HCT116 (cell line): ENCODE data around the gene DEXI. TPM values are rescaled to one million over a fixed set of nuclear protein-coding genes. Genes with fewer than 3 reads are reported as not detected.

ENCODE experiments used
- ATAC-seq: fragments of 200-7000 bp; cut with Tn5 transposase; 2 replicates; pipeline ENCODE4 v1.9.1; 2020; ENCODE audit warnings: mild to moderate bottlenecking, moderate library complexity
- BruUV-seq: library from RNA; stranded (reverse); fragments of 400-500 nt; replicated peaks from 2 replicates; lab custom pipeline; 2021; lab: Mats Ljungman, UMichigan
- CTCF ChIA-PET: fragments of 300-600 bp; sonication (Branson Sonifier 250); formaldehyde crosslinking; loops from one replicate; lab custom pipeline; 2021; ENCODE audit warnings: antibody characterized with exemption; lab: Charles Lee
- POLR2A ChIA-PET: fragments of 300-600, 350-600 bp; sonication (Branson Sonifier 250); formaldehyde crosslinking; loops from one replicate; lab custom pipeline; 2021; ENCODE audit warnings: antibody characterized with exemption; lab: Charles Lee
- RAD21 ChIA-PET, 2 experiments: fragments of 300-600 bp; sonication (Branson Sonifier 250); formaldehyde crosslinking; loops; one replicate each; lab custom pipeline; 2023; ENCODE audit warnings: low total read pairs in 2 of 2; ENCODE audit not compliant: uncharacterized antibody in 2 of 2, unreplicated experiment in 2 of 2, low non-redundant PET in 1 of 2; lab: Charles Lee
- DNase-seq: peaks from one replicate; pipeline ENCODE4 v3.0.0-alpha.2; 2010; ENCODE audit warnings: low read depth, low spot score
- H2AFZ ChIP-seq: fragments of 200-600 bp; shearing (Covaris generic), sonication (generic); 2 replicates; pipeline ENCODE4 v1.6.1; 2017; ENCODE audit warnings: low read depth, mixed run types, mixed read lengths, antibody characterized with exemption, low read length; ENCODE audit not compliant: poor library complexity, severe bottlenecking
- H3K27ac ChIP-seq: 2 replicates; pipeline ENCODE4 v1.5.1; 2012; ENCODE audit warnings: low read depth, low read length
- H3K27me3 ChIP-seq: fragments of 200-600 bp; sonication (generic); 2 replicates; pipeline ENCODE4 v1.6.1; 2016; ENCODE audit warnings: mixed run types, low read length, mixed read lengths; ENCODE audit not compliant: insufficient read depth
- H3K36me3 ChIP-seq, 2 experiments: fragments of 200-500 bp in 1 of 2; fragments of 200-600 bp in 1 of 2; sonication (Bioruptor generic) in 1 of 2; sonication (generic) in 1 of 2; 2 replicates each; pipeline versions ENCODE4 v1.5.1 to v1.6.1; 2014 to 2016; ENCODE audit warnings: low read length in 2 of 2, inconsistent platforms in 1 of 2, mixed read lengths in 1 of 2, mixed run types in 1 of 2; ENCODE audit not compliant: insufficient read depth in 2 of 2, control insufficient read depth in 1 of 2
- H3K4me1 ChIP-seq, 2 experiments: fragments of 200-600 bp in 1 of 2; sonication (generic) in 1 of 2; 2 replicates each; pipeline versions ENCODE4 v1.5.1 to v1.6.1; 2012 to 2017; ENCODE audit warnings: low read length in 2 of 2, inconsistent platforms in 1 of 2, mild to moderate bottlenecking in 1 of 2, mixed read lengths in 1 of 2, mixed run types in 1 of 2, moderate library complexity in 1 of 2; ENCODE audit not compliant: insufficient read depth in 2 of 2, control insufficient read depth in 1 of 2
- H3K4me2 ChIP-seq: fragments of 200-600 bp; sonication (generic); 2 replicates; pipeline ENCODE4 v1.6.1; 2017; ENCODE audit warnings: mixed run types, low read length, mixed read lengths
- H3K4me3 ChIP-seq, 2 experiments: fragments of 200-600 bp in 1 of 2; sonication (generic) in 1 of 2; replicated peaks in 1 of 2; 2 replicates each; pipeline ENCODE4 v1.5.1; 2011 to 2016; ENCODE audit warnings: low read length in 2 of 2, control low read depth in 1 of 2, low read depth in 1 of 2, mild to moderate bottlenecking in 1 of 2, mixed read lengths in 1 of 2, mixed run types in 1 of 2
- H3K79me2 ChIP-seq: fragments of 200-600 bp; sonication (generic); 2 replicates; pipeline ENCODE4 v1.6.1; 2017; ENCODE audit warnings: mild to moderate bottlenecking, mixed run types, low read length, moderate library complexity, mixed read lengths; ENCODE audit not compliant: insufficient read depth
- H3K9ac ChIP-seq: fragments of 200-600 bp; sonication (generic); 2 replicates; pipeline ENCODE4 v1.6.1; 2016; ENCODE audit warnings: low read length, mixed read lengths
- H3K9me2 ChIP-seq: fragments of 200-600 bp; sonication (generic), shearing (Covaris generic); 2 replicates; pipeline ENCODE4 v1.6.1; 2017; ENCODE audit warnings: mixed run types, mild to moderate bottlenecking, moderate library complexity; ENCODE audit not compliant: insufficient read depth
- H3K9me3 ChIP-seq, 2 experiments: fragments of 200-500 bp in 1 of 2; fragments of 200-600 bp in 1 of 2; sonication (Bioruptor generic) in 1 of 2; sonication (generic) in 1 of 2; 2 replicates each; pipeline ENCODE4 v1.6.1; 2014 to 2017; ENCODE audit warnings: low read length in 2 of 2, mixed read lengths in 2 of 2, inconsistent platforms in 1 of 2, low read depth in 1 of 2, mild to moderate bottlenecking in 1 of 2, mixed run types in 1 of 2, moderate library complexity in 1 of 2; ENCODE audit not compliant: control insufficient read depth in 1 of 2, insufficient read depth in 1 of 2
- H4K20me1 ChIP-seq: fragments of 200-600 bp; sonication (generic), shearing (Covaris generic); 2 replicates; pipeline ENCODE4 v1.6.1; 2017; ENCODE audit warnings: mixed run types, mild to moderate bottlenecking, moderate library complexity; ENCODE audit not compliant: insufficient read depth
- ATF3 ChIP-seq: IDR thresholded peaks from 2 replicates; pipeline ENCODE4 v1.6.1; 2012
- CEBPB ChIP-seq: IDR thresholded peaks from 2 replicates; pipeline ENCODE4 v1.6.1; 2012; ENCODE audit warnings: low read depth
- EGR1 ChIP-seq: IDR thresholded peaks from 2 replicates; pipeline ENCODE4 v1.6.1; 2012; ENCODE audit warnings: low read depth
- ELF1 ChIP-seq: IDR thresholded peaks from 2 replicates; pipeline ENCODE4 v1.6.1; 2012; ENCODE audit warnings: low read depth, borderline replicate concordance
- EZH2 ChIP-seq: fragments of 200-600 bp; sonication (generic); IDR thresholded peaks from 2 replicates; pipeline ENCODE4 v1.6.1; 2017; ENCODE audit warnings: antibody characterized with exemption, mixed run types
- FOSL1 ChIP-seq: IDR thresholded peaks from 2 replicates; pipeline ENCODE4 v1.6.1; 2012; ENCODE audit warnings: low read depth
- JUND ChIP-seq: IDR thresholded peaks from 2 replicates; pipeline ENCODE4 v1.6.1; 2012
- POLR2AphosphoS5 ChIP-seq: IDR thresholded peaks from 2 replicates; pipeline ENCODE4 v1.6.1; 2011; ENCODE audit warnings: mild to moderate bottlenecking, low read depth, low read length, moderate library complexity
- SP1 ChIP-seq: IDR thresholded peaks from 2 replicates; pipeline ENCODE4 v1.6.1; 2012; ENCODE audit warnings: low read depth
- SRF ChIP-seq: IDR thresholded peaks from 2 replicates; pipeline ENCODE4 v1.6.1; 2012; ENCODE audit warnings: low read depth
- YY1 ChIP-seq: IDR thresholded peaks from 2 replicates; pipeline ENCODE4 v1.6.1; 2011; ENCODE audit warnings: low read length, low read depth, moderate library complexity, mild to moderate bottlenecking; ENCODE audit not compliant: insufficient replicate concordance; ENCODE audit errors: extremely low read depth
- intact Hi-C: fragments of 100-400 bp; cut with micrococcal nuclease; formaldehyde crosslinking; loops from 2 replicates; pipeline ENCODE4 v1.10.0; 2022
- total RNA-seq: library from RNA; stranded (reverse); gene quantifications from one replicate; pipeline ENCODE4 v1.2.1, GENCODE V29; 2021; ENCODE audit not compliant: unreplicated experiment
- TF ChIP-seq, protein P1 (sequence below): IDR thresholded peaks from 2 replicates; pipeline ENCODE4 v1.6.1; 2012
- TF ChIP-seq, protein P2 (sequence below), 3 experiments: fragments of 200-600 bp in 1 of 3; sonication (generic) in 1 of 3; IDR thresholded peaks in 2 of 3; conservative IDR thresholded peaks in 1 of 3; 2 replicates each; pipeline ENCODE4 v1.5.1; 2012 to 2017; ENCODE audit warnings: low read depth in 2 of 3, low read length in 2 of 3, antibody characterized with exemption in 1 of 3, borderline replicate concordance in 1 of 3, control low read depth in 1 of 3, mild to moderate bottlenecking in 1 of 3, mixed read lengths in 1 of 3, mixed run types in 1 of 3, moderate library complexity in 1 of 3; ENCODE audit not compliant: insufficient read depth in 1 of 3
- TF ChIP-seq, protein P3 (sequence below): IDR thresholded peaks from 2 replicates; pipeline ENCODE4 v1.6.1; 2012; ENCODE audit warnings: low read depth

The DEXI gene
- total RNA-seq, 1 experiment from 2014 or later = 37.8 TPM

DNA sequence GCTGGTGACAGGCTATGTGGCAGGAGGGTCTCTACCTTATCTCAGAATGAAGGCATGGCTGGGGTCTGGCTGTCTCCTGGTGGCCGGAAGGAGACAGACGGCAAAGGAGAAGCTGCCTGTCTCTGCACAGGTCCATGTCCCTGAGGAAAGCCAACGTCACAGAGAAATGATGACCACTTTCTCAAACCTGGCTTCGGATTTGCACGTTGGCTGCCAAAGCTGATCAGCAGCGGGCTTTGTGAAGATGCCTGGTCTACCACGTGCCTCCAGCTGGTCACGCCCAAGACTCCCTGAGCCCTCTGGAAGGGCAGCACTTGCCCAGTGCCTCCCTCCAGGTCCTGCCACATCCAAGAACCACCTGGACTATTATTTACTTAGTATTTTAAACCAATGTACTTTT lies 8.4 kb downstream of the DEXI start:
- H3K27ac ChIP-seq = no peak overlapping the region
- DNase-seq (no peak), ATAC-seq (no peak)
- H3K79me2 ChIP-seq = peaks cover 67% of the 10 kb centered on the region
- TF ChIP-seq YY1 (no peak), POLR2AphosphoS5 (no peak), JUND (no peak), CEBPB (no peak), EZH2 (no peak), ATF3 (no peak), SP1 (no peak), SRF (no peak), ELF1 (no peak), EGR1 (no peak), FOSL1 (no peak)
- no TSS peak for BruUV-seq
- RAD21 ChIA-PET = no interaction called here
- H3K4me1 ChIP-seq = no peaks in the 10 kb centered on the region
- H3K27me3 ChIP-seq = no peaks in the 10 kb centered on the region
- H2AFZ ChIP-seq = no peak overlapping the region
- H4K20me1 ChIP-seq = 0 out of 2 replicates have a peak, but pooled peaks cover 7% of the 10 kb centered on the region
- H3K9ac ChIP-seq = no peak overlapping the region
- H3K36me3 ChIP-seq = peaks cover 10 to 32% of the 10 kb centered on the region in 2 experiments; a peak in 3 of 4 replicates
- no peak overlapping the region for H3K4me2 ChIP-seq
- H3K9me3 ChIP-seq = no peaks in the 10 kb centered on the region
- CTCF ChIA-PET = no interaction called here
- POLR2A ChIA-PET = no interaction called here
- H3K9me2 ChIP-seq = no peaks in the 10 kb centered on the region
- intact Hi-C loops = no loop called here
- H3K4me3 ChIP-seq = no peak overlapping the region

- CTCF ChIA-PET = interaction anchor here (1.3 kb wide), 1 partner anchor 14 kb away, joined by 5 read pairs; no protein-coding TSS in a partner anchor
- intact Hi-C loops = no loop called here
- POLR2A ChIA-PET = interaction anchor here (1.1 kb wide), 1 partner anchor 9 kb away, joined by 3 read pairs; the partner anchor contains the start of gene DEXI
- H3K4me1 ChIP-seq = no peaks in the 10 kb centered on the region
- no peak overlapping the region for H3K4me2 ChIP-seq
- peaks cover 59% of the 10 kb centered on the region for H3K79me2 ChIP-seq
- RAD21 ChIA-PET = no interaction called here
- no peaks in the 10 kb centered on the region for H3K27me3 ChIP-seq
- H3K9me3 ChIP-seq = no peaks in the 10 kb centered on the region
- no peak overlapping the region for H3K27ac ChIP-seq
- peaks cover 5 to 25% of the 10 kb centered on the region in 2 experiments; a peak in 3 of 4 replicates for H3K36me3 ChIP-seq
- 0 out of 2 replicates have a peak, but pooled peaks cover 7% of the 10 kb centered on the region for H4K20me1 ChIP-seq
- ATAC-seq (no peak), DNase-seq (no peak)
- BruUV-seq = no TSS peak
- no peaks in the 10 kb centered on the region for H3K9me2 ChIP-seq
- H2AFZ ChIP-seq = no peak overlapping the region
- H3K9ac ChIP-seq = no peak overlapping the region
- H3K4me3 ChIP-seq = no peak overlapping the region
- no peak for TF ChIP-seq FOSL1
- TF ChIP-seq, protein P1, sequence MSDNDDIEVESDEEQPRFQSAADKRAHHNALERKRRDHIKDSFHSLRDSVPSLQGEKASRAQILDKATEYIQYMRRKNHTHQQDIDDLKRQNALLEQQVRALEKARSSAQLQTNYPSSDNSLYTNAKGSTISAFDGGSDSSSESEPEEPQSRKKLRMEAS = no peak
- no peak for TF ChIP-seq YY1
- no peak for TF ChIP-seq JUND
- TF ChIP-seq SRF = no peak
- TF ChIP-seq, protein P2, sequence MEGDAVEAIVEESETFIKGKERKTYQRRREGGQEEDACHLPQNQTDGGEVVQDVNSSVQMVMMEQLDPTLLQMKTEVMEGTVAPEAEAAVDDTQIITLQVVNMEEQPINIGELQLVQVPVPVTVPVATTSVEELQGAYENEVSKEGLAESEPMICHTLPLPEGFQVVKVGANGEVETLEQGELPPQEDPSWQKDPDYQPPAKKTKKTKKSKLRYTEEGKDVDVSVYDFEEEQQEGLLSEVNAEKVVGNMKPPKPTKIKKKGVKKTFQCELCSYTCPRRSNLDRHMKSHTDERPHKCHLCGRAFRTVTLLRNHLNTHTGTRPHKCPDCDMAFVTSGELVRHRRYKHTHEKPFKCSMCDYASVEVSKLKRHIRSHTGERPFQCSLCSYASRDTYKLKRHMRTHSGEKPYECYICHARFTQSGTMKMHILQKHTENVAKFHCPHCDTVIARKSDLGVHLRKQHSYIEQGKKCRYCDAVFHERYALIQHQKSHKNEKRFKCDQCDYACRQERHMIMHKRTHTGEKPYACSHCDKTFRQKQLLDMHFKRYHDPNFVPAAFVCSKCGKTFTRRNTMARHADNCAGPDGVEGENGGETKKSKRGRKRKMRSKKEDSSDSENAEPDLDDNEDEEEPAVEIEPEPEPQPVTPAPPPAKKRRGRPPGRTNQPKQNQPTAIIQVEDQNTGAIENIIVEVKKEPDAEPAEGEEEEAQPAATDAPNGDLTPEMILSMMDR (IDR thresholded peaks at IDR 0.05 in 2 of 3, conservative IDR thresholded peaks at IDR 0.05 in 1 of 3; ENCODE audit: borderline replicate concordance in 1 of 3, insufficient read depth in 1 of 3, low read depth in 2 of 3, low read length in 2 of 3) = no peak
- TF ChIP-seq CEBPB = no peak
- TF ChIP-seq, protein P3, sequence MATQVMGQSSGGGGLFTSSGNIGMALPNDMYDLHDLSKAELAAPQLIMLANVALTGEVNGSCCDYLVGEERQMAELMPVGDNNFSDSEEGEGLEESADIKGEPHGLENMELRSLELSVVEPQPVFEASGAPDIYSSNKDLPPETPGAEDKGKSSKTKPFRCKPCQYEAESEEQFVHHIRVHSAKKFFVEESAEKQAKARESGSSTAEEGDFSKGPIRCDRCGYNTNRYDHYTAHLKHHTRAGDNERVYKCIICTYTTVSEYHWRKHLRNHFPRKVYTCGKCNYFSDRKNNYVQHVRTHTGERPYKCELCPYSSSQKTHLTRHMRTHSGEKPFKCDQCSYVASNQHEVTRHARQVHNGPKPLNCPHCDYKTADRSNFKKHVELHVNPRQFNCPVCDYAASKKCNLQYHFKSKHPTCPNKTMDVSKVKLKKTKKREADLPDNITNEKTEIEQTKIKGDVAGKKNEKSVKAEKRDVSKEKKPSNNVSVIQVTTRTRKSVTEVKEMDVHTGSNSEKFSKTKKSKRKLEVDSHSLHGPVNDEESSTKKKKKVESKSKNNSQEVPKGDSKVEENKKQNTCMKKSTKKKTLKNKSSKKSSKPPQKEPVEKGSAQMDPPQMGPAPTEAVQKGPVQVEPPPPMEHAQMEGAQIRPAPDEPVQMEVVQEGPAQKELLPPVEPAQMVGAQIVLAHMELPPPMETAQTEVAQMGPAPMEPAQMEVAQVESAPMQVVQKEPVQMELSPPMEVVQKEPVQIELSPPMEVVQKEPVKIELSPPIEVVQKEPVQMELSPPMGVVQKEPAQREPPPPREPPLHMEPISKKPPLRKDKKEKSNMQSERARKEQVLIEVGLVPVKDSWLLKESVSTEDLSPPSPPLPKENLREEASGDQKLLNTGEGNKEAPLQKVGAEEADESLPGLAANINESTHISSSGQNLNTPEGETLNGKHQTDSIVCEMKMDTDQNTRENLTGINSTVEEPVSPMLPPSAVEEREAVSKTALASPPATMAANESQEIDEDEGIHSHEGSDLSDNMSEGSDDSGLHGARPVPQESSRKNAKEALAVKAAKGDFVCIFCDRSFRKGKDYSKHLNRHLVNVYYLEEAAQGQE = no peak
Measured at GRCh38 chr16:10932959-10933710, 9.1 kb downstream of the DEXI start.
